Sigmoid colon (tissue), 7 donors: Measurements from ENCODE around the gene RANBP17. TPM values are rescaled to one million over a fixed set of nuclear protein-coding genes. Genes with fewer than 3 reads are reported as not detected.

Source experiments
- DNase-seq: peaks from one replicate; pipeline ENCODE4 v3.0.0-alpha.2; 2019
- H3K27ac ChIP-seq, 4 donors: fragments of 200-600 bp; sonication (generic); one replicate each; pipeline ENCODE4 v1.5.1; 2016 to 2019; ENCODE audit warnings: mild to moderate bottlenecking in 1 of 4
- H3K27me3 ChIP-seq, 3 donors: fragments of 200-600 bp; sonication (generic); one replicate each; pipeline ENCODE4 v1.5.1; 2019; ENCODE audit warnings: mild to moderate bottlenecking in 1 of 3
- H3K36me3 ChIP-seq, 4 donors: fragments of 200-600 bp; sonication (generic); one replicate each; pipeline ENCODE4 v1.5.1; 2016 to 2019
- H3K4me1 ChIP-seq, 4 donors: fragments of 200-600 bp; sonication (generic); one replicate each; pipeline ENCODE4 v1.5.1; 2017 to 2019
- H3K4me3 ChIP-seq, 4 donors: fragments of 200-600 bp; sonication (generic); one replicate each; pipeline ENCODE4 v1.5.1; 2017 to 2019; ENCODE audit warnings: mild to moderate bottlenecking in 2 of 4, moderate library complexity in 1 of 4
- H3K9me3 ChIP-seq, 4 donors: fragments of 200-600 bp in 3 of 4; sonication (generic) in 3 of 4; one replicate each; pipeline versions ENCODE4 v1.5.1 to v1.6.1; 2013 to 2019
- EP300 ChIP-seq, 4 donors: sonication (generic); formaldehyde crosslinking; IDR thresholded peaks; one replicate each; pipeline ENCODE4 v1.6.1; 2017; ENCODE audit warnings: antibody characterized with exemption in 4 of 4
- POLR2A ChIP-seq, 2 donors: fragments of 450-650 bp; IDR thresholded peaks; one replicate each; pipeline ENCODE4 v1.6.1; 2016; ENCODE audit warnings: antibody characterized with exemption in 2 of 2, mild to moderate bottlenecking in 2 of 2, moderate library complexity in 2 of 2
- POLR2AphosphoS5 ChIP-seq, 4 donors: sonication (generic); formaldehyde crosslinking; IDR thresholded peaks; one replicate each; pipeline ENCODE4 v1.6.1; 2017; ENCODE audit warnings: antibody characterized with exemption in 4 of 4
- WGBS, 2 donors: extraction: QIAGEN DNeasy Blood & Tissue Kit; methylation state at CpG; one replicate each; pipeline ENCODE4 v1.1.7; 2013; 5-methylcytosine and 5-hydroxymethylcytosine counted together
- intact Hi-C: fragments of 100-400 bp; cut with DNase I; formaldehyde crosslinking; loops from one replicate; pipeline ENCODE4 v1.15.1; 2023
- polyA plus RNA-seq, 3 donors: library from polyadenylated mRNA; stranded (reverse); fragments of 200-250 nt; gene quantifications; one replicate each; pipeline ENCODE4 v1.2.3, GENCODE V29; 2013
- total RNA-seq, 4 donors: library from RNA; depleted of rRNA; stranded (reverse); fragments of >200 nt; gene quantifications; one replicate each; pipeline ENCODE4 v1.1.0, GENCODE V29; 2016
- TF ChIP-seq, protein P1 (sequence below), 4 experiments: fragments of 450-650 bp in 3 of 4; fragments of 200-600 bp in 1 of 4; IDR thresholded peaks; one replicate each; pipeline ENCODE4 v1.5.1; 2016 to 2019; ENCODE audit warnings: antibody characterized with exemption in 4 of 4, mild to moderate bottlenecking in 3 of 4, moderate library complexity in 2 of 4
- donor health status: healthy with polysubstance abuse.
- donor health status: Bipolar disorder and iron deficiency.
- donor health status: healthy.

RANBP17 gene
- total and polyA plus RNA-seq, 7 donors, result 0.23 to 25.8 (median 11.4) TPM

DNA sequence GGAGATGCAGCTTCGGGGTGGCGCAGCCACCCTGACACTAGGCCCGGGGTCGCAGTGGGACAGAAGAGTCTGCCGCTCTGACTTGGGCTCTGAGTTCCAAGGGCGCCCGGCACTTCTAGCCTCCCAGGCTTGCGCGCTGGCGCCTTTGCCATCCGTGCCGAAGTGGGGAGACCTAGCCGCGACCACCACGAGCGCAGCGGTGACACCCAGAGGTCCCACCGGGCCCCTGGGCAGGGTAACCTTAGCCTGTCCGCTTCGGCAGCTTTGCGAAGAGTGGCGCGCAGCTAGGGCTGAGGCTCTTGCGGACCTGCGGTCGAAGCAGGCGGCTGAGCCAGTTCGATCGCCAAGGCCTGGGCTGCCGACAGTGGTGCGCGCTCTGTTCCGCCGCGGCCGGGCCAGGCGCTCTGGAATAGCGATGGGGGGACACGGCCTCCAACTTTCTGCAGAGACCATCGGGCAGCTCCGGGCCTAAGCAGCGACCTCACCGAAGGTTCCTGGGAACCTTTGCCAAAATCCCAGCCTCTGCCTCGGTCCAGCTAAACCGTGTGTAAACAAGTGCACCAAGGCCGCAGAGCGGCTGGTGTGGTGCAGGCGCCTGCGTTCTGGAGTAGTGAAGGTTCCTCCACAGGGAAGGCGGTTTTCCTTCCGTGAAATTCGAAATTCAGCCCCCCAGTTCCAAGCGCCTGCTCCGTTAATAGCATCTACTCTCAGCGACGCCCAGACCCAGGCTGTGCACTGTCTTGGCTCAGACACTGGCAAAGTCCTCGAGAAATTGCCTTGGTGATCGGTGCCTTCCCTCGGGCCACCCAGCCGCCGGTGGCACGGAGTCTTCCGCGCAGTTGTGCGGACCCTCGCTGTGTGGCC lies 454.7 kb downstream of the RANBP17 start:
- no peaks in the 10 kb centered on the region for H3K36me3 ChIP-seq
- peak overlapping the region in 2 of 4 donors; percentile 18 to 35 for H3K4me3 ChIP-seq
- DNase-seq, result no peak
- no peak overlapping the region for H3K27ac ChIP-seq
- 5 to 10% methylated on average over 66 of the region's 66 CpGs for WGBS, 2 donors
- no peak for TF ChIP-seq POLR2AphosphoS5 (IDR thresholded peaks at IDR 0.05)
- peaks cover 67 to 100% (median 88%) of the 10 kb centered on the region in 3 donors for H3K27me3 ChIP-seq
- intact Hi-C loops, result no loop called here
- peaks cover 0 to 51% (median 46%) of the 10 kb centered on the region in 4 donors for H3K4me1 ChIP-seq
- no peaks in the 10 kb centered on the region for H3K9me3 ChIP-seq

DNA sequence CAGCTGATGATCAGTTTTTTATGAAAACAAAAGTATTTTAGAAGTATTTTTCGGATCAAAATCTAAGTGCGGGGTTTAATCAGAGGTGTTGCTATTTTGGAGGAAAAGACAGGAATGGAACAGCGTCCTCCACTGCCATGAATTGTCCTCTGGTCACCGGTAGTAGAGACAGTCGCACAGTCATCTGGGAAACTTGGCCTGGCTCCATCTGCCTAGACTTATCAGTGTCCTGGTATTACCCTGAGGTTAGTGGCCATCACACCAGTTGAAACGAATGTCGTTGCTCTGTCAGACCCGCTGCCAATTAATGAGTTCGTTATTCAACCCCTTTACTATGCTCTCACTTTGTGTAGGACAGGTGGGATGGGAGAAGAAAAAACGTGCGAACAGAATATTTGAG lies 455.4 kb downstream of the RANBP17 start:
- H3K4me1 ChIP-seq, result peaks cover 0 to 44% (median 39%) of the 10 kb centered on the region in 4 donors
- H3K4me3 ChIP-seq, result peak overlapping the region in 1 of 4 donors; percentile 18
- no peak for DNase-seq
- no peaks in the 10 kb centered on the region for H3K9me3 ChIP-seq
- H3K27me3 ChIP-seq, result peaks cover 60 to 100% (median 86%) of the 10 kb centered on the region in 3 donors
- H3K27ac ChIP-seq, result no peak overlapping the region
- TF ChIP-seq POLR2AphosphoS5 (IDR thresholded peaks at IDR 0.05), result peak in 1 of 4 donors; percentile 17
- TF ChIP-seq, protein P1, sequence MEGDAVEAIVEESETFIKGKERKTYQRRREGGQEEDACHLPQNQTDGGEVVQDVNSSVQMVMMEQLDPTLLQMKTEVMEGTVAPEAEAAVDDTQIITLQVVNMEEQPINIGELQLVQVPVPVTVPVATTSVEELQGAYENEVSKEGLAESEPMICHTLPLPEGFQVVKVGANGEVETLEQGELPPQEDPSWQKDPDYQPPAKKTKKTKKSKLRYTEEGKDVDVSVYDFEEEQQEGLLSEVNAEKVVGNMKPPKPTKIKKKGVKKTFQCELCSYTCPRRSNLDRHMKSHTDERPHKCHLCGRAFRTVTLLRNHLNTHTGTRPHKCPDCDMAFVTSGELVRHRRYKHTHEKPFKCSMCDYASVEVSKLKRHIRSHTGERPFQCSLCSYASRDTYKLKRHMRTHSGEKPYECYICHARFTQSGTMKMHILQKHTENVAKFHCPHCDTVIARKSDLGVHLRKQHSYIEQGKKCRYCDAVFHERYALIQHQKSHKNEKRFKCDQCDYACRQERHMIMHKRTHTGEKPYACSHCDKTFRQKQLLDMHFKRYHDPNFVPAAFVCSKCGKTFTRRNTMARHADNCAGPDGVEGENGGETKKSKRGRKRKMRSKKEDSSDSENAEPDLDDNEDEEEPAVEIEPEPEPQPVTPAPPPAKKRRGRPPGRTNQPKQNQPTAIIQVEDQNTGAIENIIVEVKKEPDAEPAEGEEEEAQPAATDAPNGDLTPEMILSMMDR (IDR thresholded peaks at IDR 0.05), result no peak
- intact Hi-C loops, result no loop called here
- WGBS, 2 donors, result 10 to 15% methylated on average over 11 of the region's 11 CpGs
- no peaks in the 10 kb centered on the region for H3K36me3 ChIP-seq

DNA sequence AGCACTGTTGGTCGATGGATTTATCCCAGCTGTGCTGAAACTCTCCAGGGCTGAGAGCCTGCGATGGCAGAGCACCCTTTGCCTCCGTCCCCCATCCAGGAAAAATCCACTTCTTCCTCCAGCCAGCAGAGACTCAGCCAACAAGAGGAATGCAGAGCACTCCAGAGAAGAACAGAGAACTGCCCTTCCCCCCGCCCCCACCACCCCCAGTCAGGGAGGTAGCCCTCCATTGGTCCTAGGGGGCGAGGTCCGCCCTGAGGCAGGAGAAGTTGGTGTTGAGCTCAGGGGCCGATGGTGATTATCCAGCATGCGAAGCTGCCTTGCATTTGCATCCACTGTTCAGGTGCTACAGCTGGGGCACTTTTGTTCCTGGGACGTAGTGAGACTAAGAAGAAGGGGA lies 456.2 kb downstream of the RANBP17 start:
- peaks cover 52 to 100% (median 86%) of the 10 kb centered on the region in 3 donors for H3K27me3 ChIP-seq
- H3K27ac ChIP-seq, result no peak overlapping the region
- WGBS, 2 donors, result 9% methylated on average over 9 of the region's 9 CpGs
- intact Hi-C loops, result no loop called here
- no peak for TF ChIP-seq POLR2AphosphoS5 (IDR thresholded peaks at IDR 0.05)
- no peak for TF ChIP-seq POLR2A (IDR thresholded peaks at IDR 0.05)
- TF ChIP-seq, protein P1 (IDR thresholded peaks at IDR 0.05), result no peak
- no peak for TF ChIP-seq EP300 (IDR thresholded peaks at IDR 0.05)
- no peaks in the 10 kb centered on the region for H3K9me3 ChIP-seq
- no peak overlapping the region for H3K4me3 ChIP-seq
- H3K4me1 ChIP-seq, result peaks cover 0 to 36% (median 31%) of the 10 kb centered on the region in 4 donors
- no peak for DNase-seq
- H3K36me3 ChIP-seq, result no peaks in the 10 kb centered on the region

DNA sequence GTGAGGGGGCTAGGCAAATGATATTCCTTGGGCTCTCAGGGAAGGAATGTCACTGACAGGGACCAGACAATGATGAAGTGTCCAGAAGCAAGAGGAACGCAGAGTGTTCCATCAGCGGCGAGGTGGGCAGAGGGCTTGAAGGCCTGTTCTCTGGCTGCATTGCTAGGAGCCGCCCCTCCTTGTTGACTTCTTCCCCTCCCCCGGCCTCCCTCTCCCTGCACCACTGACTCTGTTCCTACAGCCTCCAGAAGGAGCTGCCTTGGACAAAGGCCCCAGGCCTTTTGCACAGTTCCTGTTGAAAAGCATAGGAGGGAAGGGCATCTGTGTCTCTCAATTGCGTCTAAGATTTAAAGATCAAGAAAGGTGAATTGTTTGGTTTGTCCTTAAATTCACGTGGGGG lies 459.6 kb downstream of the RANBP17 start:
- no peak for TF ChIP-seq POLR2AphosphoS5 (IDR thresholded peaks at IDR 0.05)
- no peak for TF ChIP-seq EP300 (IDR thresholded peaks at IDR 0.05)
- no peak for TF ChIP-seq POLR2A (IDR thresholded peaks at IDR 0.05)
- TF ChIP-seq, protein P1 (IDR thresholded peaks at IDR 0.05), result no peak
- Histone ChIP-seq H3K36me3 (no peaks in the 10 kb centered on the region), H3K27me3 (peaks cover 23 to 98% (median 69%) of the 10 kb centered on the region in 3 donors), H3K4me3 (no peak overlapping the region), H3K4me1 (peaks cover 0 to 10% (median 6%) of the 10 kb centered on the region in 4 donors), H3K27ac (no peak overlapping the region), H3K9me3 (no peaks in the 10 kb centered on the region)
- intact Hi-C loops, result no loop called here
- DNase-seq, result no peak
- 74 to 77% methylated on average over 7 of the region's 7 CpGs for WGBS, 2 donors

DNA sequence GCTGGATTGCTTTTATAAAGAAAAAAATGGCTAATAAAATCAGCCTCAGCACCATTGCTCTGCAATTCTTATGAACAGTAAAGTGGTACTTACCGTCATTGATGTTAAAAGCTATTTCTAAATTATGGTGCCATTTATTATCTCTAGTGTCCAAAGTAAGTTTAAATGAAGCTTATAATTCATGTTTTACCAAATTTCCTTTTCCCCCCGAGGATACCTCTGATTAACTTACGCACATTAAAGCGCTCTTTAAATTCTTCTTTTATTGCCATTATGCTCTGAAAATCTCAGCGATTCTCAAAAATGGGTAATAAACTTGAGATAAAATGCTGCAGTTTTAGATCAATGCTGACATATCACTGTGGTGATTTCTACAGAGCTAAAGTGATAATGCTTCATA lies 460.7 kb downstream of the RANBP17 start:
- H3K9me3 ChIP-seq, result no peaks in the 10 kb centered on the region
- DNase-seq, result no peak
- no peaks in the 10 kb centered on the region for H3K4me1 ChIP-seq
- H3K4me3 ChIP-seq, result no peak overlapping the region
- H3K36me3 ChIP-seq, result no peaks in the 10 kb centered on the region
- no peak overlapping the region for H3K27ac ChIP-seq
- intact Hi-C loops, result no loop called here
- no peak for TF ChIP-seq POLR2AphosphoS5 (IDR thresholded peaks at IDR 0.05)
- TF ChIP-seq POLR2A (IDR thresholded peaks at IDR 0.05), result no peak
- TF ChIP-seq, protein P1 (IDR thresholded peaks at IDR 0.05), result no peak
- no peak for TF ChIP-seq EP300 (IDR thresholded peaks at IDR 0.05)
- peaks cover 15 to 93% (median 58%) of the 10 kb centered on the region in 3 donors for H3K27me3 ChIP-seq
- WGBS, 2 donors, result 84 to 92% methylated on average over 5 of the region's 5 CpGs
